Thoracic aorta (tissue), 2 donors: ENCODE results near the gene ZEB2. TPM values are rescaled to one million over a fixed set of nuclear protein-coding genes. Genes with fewer than 3 reads are reported as not detected.

Source experiments
- ATAC-seq: fragments of 150-250 bp; one replicate; pipeline ENCODE4 v1.8.0; 2017; ENCODE audit warnings: low read depth; ENCODE audit not compliant: insufficient number of reproducible peaks, low FRiP score
- DNase-seq: peaks from one replicate; pipeline ENCODE4 v3.0.0-alpha.2; 2020; ENCODE audit warnings: low spot score
- H3K27ac ChIP-seq, 2 donors: fragments of 200-600 bp; sonication (generic); 1 replicate in 1 of 2; 2 replicates in 1 of 2; pipeline ENCODE4 v1.5.1; 2016; ENCODE audit warnings: mild to moderate bottlenecking in 2 of 2, moderate library complexity in 2 of 2
- H3K27me3 ChIP-seq: fragments of 200-600 bp; sonication (generic); replicated peaks from 2 replicates; pipeline ENCODE4 v1.6.0; 2016; ENCODE audit warnings: mild to moderate bottlenecking; ENCODE audit not compliant: insufficient read depth
- H3K36me3 ChIP-seq: fragments of 200-600 bp; sonication (generic); one replicate; pipeline ENCODE4 v1.5.1; 2016
- H3K4me1 ChIP-seq, 2 donors: fragments of 200-600 bp; sonication (generic); 1 replicate in 1 of 2; 2 replicates in 1 of 2; pipeline versions ENCODE4 v1.5.1 to v1.6.0; 2016; ENCODE audit warnings: low read depth in 2 of 2, mild to moderate bottlenecking in 1 of 2; ENCODE audit not compliant: control insufficient read depth in 1 of 2
- H3K4me3 ChIP-seq: fragments of 200-600 bp; sonication (generic); 2 replicates; pipeline ENCODE4 v1.5.1; 2016; ENCODE audit warnings: mild to moderate bottlenecking
- H3K9me3 ChIP-seq: fragments of 200-600 bp; sonication (generic); 2 replicates; pipeline ENCODE4 v1.5.1; 2016
- total RNA-seq, 2 donors: library from RNA; depleted of rRNA; stranded (reverse); fragments of >200 nt; gene quantifications; one replicate each; pipeline versions ENCODE4 v1.1.0 to v1.2.3, GENCODE V29; 2016
- TF ChIP-seq, protein P1 (sequence below): fragments of 200-600 bp; sonication (generic); IDR thresholded peaks from one replicate; pipeline ENCODE4 v1.5.1; 2019; ENCODE audit warnings: antibody characterized with exemption

ZEB2 gene
- total RNA-seq, 2 donors from 2014 or later: 122 to 190 TPM

DNA sequence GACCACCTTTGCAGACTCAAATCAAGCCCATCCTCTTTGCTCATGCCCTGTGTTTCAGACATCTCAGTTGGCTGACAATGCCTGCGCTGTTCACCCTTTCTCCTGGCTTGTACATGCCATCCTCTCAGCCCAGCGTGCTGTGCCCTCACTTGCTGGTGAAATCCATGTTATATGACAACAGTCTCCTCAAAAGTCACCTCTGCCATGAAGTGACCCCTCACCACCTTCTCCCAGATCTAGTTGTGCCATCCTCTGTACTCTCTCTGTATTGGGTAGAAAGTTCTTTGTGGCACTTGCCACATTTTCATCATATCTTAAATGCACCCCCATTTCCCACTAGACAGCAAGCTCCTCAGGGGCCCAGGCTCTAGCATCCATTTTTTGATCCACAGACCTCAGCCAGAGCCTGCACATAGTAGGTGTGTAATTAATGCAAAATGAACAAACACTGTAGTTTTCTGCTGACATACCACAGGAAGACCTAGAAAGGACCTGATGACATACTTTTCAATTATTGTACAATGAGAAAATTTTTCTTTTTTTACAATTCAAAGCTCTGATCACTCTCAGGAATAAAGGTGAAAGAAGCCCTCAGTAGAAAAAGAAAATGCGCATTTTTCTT is 22.8 kb downstream of the ZEB2 start:
- Histone ChIP-seq H3K27ac (no peak overlapping the region), H3K4me1 (peaks cover 10 to 49% of the 10 kb centered on the region in 2 donors), H3K4me3 (no peak overlapping the region), H3K27me3 (no peaks in the 10 kb centered on the region), H3K9me3 (no peaks in the 10 kb centered on the region), H3K36me3 (no peaks in the 10 kb centered on the region)
- DNase-seq (no peak), ATAC-seq (no peak)
- TF ChIP-seq, protein P1, sequence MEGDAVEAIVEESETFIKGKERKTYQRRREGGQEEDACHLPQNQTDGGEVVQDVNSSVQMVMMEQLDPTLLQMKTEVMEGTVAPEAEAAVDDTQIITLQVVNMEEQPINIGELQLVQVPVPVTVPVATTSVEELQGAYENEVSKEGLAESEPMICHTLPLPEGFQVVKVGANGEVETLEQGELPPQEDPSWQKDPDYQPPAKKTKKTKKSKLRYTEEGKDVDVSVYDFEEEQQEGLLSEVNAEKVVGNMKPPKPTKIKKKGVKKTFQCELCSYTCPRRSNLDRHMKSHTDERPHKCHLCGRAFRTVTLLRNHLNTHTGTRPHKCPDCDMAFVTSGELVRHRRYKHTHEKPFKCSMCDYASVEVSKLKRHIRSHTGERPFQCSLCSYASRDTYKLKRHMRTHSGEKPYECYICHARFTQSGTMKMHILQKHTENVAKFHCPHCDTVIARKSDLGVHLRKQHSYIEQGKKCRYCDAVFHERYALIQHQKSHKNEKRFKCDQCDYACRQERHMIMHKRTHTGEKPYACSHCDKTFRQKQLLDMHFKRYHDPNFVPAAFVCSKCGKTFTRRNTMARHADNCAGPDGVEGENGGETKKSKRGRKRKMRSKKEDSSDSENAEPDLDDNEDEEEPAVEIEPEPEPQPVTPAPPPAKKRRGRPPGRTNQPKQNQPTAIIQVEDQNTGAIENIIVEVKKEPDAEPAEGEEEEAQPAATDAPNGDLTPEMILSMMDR: no peak

DNA sequence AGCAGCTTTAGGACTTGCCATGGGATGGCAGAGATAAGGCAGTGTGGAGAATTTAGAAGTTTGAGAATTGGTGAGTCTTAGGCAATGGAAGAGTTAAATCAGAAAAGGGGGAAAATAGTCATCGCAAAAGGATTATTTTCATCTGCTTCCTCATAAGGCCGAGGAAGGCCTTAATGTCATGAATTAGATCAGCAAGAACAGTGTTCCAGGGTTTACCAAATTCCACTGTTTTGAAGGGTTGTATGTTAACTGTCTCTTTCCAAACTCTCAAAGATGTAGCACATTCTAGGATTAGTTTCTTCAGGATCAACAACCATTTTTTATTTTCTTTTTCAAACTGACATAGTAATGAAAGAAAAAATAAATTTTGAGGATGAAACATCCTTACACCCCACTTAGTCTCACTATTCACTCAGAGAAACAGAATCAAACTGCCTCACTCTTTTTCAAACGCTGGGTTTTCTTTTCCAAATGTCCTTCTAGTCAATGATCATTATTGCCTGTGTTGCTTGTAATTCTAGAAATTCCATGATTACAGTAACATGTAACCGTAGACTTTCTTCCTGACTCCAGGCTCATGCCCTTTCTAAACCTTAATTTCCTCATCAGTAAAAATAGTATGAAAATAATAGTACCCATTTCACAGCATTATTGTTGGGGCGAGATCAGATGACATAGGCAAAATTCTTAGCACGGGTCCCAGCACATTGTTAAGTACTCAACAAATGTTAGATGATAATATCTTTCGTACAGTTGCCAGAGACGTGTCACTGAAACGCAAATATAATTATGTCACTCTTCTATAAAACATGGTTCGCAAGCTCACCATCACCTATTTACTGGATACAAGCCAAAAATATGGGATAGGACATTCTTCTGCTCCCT is 23.6 kb downstream of the ZEB2 start:
- H3K9me3 ChIP-seq: no peaks in the 10 kb centered on the region
- peaks cover 3 to 42% of the 10 kb centered on the region in 2 donors for H3K4me1 ChIP-seq
- H3K27ac ChIP-seq: peak overlapping the region; percentile 14 to 23
- TF ChIP-seq, protein P1: no peak
- ATAC-seq: no peak
- no peaks in the 10 kb centered on the region for H3K27me3 ChIP-seq
- no peaks in the 10 kb centered on the region for H3K36me3 ChIP-seq
- no peak for DNase-seq
- H3K4me3 ChIP-seq: peak overlapping the region; percentile 9

DNA sequence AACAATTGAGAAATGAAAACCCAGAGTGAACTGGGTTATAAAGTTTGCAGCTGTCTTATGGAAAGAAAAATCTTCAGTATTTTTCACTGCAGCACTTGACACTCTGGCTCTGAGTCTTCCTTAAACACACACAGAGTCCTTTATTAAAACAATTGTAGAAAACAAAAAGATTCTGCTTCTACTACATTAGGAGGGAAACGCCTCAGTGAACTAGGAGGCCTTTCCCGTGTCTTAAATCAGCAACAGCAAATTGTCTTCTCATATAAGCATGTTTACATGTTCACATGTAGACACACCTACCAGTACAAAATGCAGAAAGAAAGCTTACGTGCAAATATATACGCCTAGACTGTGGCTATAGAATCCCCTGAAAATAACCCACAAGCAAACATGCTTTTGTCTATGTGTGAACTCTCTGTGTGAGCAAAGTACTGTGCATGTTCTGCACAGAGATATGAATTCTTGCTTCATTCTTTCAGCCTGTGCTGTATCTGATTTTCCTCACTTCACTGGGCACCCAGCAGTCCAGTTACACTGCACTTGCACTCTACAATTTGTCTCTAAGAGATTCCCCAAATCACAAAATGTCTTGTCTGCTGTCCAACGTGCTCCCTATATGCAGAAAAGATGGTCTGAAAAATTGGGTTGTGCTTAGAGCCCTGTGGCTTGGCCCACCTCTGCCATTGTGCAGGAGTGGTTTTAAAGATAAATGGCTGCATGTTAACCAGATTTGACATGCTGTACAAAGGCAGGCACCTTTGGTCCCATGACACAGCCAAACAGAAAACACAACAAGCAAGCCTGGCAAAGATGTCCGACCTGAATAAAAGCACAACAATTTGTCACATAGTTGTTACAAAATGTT is 24.5 kb downstream of the ZEB2 start:
- TF ChIP-seq, protein P1: no peak
- peak overlapping the region; percentile 14 to 23 for H3K27ac ChIP-seq
- ATAC-seq: no peak

DNA sequence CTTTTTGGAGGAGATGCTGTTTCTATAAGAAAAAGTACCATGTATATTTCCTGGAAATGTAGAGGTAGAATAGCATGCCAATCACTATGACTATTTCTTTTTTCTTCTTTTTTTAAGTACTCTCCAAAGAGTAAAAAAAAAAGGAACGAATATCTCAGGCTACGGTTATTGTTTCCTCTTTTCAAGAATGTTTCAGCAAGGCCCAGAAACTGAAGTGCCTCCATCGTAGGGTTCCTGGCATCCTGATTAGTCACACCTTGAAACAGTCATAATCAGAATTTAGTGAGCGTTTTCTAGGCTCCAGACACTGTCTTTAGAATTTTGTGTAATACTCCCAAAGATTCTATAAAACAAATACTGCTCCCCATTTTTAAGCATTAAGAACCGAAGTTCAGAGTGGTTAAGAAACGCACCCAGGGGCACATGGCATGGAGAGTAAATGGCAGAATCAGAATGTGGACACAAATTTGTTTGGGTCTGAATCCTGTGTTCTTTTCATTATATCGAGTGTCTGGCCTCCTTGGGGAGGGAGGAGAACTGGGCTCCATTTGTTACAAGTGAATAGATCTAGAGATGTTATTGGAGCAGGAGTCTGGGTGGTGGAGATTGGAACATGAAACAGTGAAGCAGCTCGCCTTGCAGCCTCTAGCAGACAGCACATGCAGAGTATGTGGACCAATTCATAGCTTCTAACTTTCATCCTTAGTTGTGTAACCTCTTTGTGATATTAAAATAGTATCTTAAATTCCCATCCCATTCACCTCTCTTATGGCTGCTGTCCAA is 26.7 kb downstream of the ZEB2 start:
- Histone ChIP-seq H3K36me3 (no peaks in the 10 kb centered on the region), H3K4me1 (peaks cover 3 to 36% of the 10 kb centered on the region in 2 donors), H3K27me3 (no peaks in the 10 kb centered on the region), H3K9me3 (no peaks in the 10 kb centered on the region), H3K27ac (no peak overlapping the region), H3K4me3 (no peak overlapping the region)
- TF ChIP-seq, protein P1: no peak
- no peak for DNase-seq
- no peak for ATAC-seq

More for the DNA sequence above, 24.5 kb downstream of the ZEB2 start:
- no peaks in the 10 kb centered on the region for H3K36me3 ChIP-seq
- H3K4me3 ChIP-seq: peak overlapping the region; percentile 9
- H3K4me1 ChIP-seq: peaks cover 3 to 36% of the 10 kb centered on the region in 2 donors
- no peak for DNase-seq
- H3K9me3 ChIP-seq: no peaks in the 10 kb centered on the region
- no peaks in the 10 kb centered on the region for H3K27me3 ChIP-seq
